Left renal pelvis (tissue), 4 donors: ENCODE measurements around the gene ABTB2. TPM values are rescaled to one million over a fixed set of nuclear protein-coding genes. Genes with fewer than 3 reads are reported as not detected.

ENCODE experiments used
- DNase-seq, 4 donors: peaks; one replicate each; pipeline ENCODE4 v3.0.0-alpha.2; 2013; ENCODE audit warnings: low read depth in 4 of 4, low spot score in 3 of 4
- polyA plus RNA-seq, 4 donors: library from polyadenylated mRNA; unstranded; fragments of 120-200 nt; gene quantifications; one replicate each; pipeline ENCODE4 v1.2.1, GENCODE V29; 2013; ENCODE audit not compliant: insufficient read length in 4 of 4

Gene ABTB2
- polyA plus RNA-seq, 4 donors = 4.4 to 13.9 (median 7.6) TPM

DNA sequence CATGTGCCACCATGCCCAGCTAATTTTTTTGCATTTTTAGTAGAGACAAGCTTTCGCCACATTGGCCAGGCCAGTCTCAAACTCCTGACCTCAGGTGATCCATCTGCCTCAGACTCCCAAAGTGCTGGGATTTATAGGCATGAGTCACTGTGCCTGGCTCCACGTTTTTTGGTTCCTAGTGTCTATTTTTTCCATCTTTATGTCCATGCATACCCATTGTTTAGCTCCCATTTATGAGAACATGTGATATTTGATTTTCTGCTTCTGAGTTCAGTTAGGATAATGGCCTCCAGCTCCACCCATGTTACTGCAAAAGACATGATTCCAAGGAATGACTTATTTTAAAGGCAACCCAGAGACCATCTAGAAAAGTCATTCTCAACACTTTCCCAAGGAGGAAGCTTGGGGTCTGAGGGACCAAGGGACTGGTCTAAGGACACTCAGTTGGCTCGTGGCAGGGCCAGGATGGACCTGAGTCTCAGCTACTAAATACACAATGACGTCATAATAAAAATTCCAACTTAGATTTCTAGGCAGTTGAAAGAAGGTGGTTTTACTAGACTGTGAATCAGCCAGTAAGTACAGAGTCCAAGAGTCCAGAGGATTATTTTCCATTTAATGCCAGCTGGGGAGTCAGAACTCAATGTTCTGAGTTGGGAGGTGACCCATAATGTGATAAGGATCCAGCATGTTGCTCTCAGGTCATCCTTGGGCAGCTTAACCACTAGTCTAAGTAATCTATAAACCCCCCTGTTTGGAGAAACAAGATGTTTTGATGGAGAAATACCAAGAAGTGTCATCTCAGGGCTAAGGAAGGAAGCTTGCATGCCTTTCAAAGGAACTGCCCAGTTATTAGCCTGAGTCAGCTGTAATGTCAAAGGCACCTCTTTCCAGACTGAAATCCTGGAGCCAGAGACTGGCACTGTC, 39.4 kb downstream of the ABTB2 start:
- no peak for DNase-seq

DNA sequence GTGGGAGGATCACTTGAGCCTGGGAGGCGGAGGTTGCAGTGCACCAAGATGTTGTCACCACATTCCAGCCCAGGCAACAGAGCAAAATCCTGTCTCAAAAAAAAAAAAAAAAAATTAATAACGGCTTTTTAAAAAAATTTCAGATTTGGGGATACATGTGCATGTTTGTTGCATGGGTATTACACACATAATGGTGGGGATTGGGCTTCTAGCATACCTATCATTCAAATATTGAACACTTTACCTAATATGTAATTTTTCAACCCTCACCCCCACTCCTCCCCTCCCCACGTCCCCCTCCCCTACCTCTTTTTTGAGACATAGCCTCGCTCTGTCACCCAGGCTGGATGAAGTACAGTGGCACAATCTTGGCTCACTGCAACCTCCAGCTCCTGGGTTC, 40.1 kb downstream of the ABTB2 start:
- DNase-seq = no peak

GRCh38 chr11:34317036-34317360, 40.8 kb downstream of the ABTB2 start:
- no peak for DNase-seq

- DNase-seq = no peak
These were observed 41.3 kb downstream of the ABTB2 start for GRCh38 chr11:34316347-34317035.

DNA sequence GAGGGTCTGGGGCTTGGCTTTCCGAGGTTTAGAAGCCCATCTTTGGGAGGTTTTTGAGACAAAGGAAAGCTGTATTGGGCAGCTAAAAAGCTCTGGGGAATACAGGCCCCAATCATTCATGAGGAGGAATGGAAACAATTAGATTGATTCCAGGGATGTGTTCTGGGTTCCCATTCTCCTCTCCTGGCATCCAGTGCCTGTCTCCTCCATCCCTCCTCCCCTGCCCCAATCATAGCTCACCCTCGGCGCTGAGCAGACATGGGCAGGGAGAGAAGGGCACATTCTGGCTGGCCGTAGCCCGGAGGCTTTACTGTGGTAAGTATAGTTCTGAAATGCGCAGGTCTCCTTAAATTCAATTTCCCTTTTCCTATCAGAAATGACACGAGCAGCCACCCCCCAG, 42.4 kb downstream of the ABTB2 start:
- DNase-seq = no peak

GRCh38 chr11:34314936-34315335, 42.9 kb downstream of the ABTB2 start:
- no peak for DNase-seq

DNA sequence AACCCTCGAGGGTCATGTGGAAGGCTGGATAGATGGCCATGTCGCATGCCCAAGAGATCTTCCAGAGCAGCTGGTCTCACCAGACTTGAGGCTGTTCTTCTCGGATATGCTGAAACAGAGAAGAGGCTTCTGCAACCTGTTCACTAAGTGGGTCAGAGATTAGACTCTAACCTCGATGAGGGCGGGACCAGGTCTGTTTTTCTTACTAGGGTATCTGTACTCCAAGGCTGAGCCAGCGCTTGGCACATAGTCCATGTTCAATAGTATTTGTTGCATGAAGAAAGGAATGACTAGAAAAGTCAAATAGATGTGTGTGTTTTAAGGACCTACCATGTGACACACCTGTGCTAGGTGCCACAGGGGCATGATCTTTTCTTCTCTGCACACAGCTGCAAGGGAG, 43.6 kb downstream of the ABTB2 start:
- no peak for DNase-seq

GRCh38 chr11:34313099-34313517, 44.7 kb downstream of the ABTB2 start:
- no peak for DNase-seq

- DNase-seq = no peak
These were observed 46.7 kb downstream of the ABTB2 start for GRCh38 chr11:34311126-34311525.

GRCh38 chr11:34309965-34310364, 47.8 kb downstream of the ABTB2 start:
- no peak for DNase-seq

- no peak for DNase-seq
These were observed 48.8 kb downstream of the ABTB2 start for GRCh38 chr11:34308913-34309585.

DNA sequence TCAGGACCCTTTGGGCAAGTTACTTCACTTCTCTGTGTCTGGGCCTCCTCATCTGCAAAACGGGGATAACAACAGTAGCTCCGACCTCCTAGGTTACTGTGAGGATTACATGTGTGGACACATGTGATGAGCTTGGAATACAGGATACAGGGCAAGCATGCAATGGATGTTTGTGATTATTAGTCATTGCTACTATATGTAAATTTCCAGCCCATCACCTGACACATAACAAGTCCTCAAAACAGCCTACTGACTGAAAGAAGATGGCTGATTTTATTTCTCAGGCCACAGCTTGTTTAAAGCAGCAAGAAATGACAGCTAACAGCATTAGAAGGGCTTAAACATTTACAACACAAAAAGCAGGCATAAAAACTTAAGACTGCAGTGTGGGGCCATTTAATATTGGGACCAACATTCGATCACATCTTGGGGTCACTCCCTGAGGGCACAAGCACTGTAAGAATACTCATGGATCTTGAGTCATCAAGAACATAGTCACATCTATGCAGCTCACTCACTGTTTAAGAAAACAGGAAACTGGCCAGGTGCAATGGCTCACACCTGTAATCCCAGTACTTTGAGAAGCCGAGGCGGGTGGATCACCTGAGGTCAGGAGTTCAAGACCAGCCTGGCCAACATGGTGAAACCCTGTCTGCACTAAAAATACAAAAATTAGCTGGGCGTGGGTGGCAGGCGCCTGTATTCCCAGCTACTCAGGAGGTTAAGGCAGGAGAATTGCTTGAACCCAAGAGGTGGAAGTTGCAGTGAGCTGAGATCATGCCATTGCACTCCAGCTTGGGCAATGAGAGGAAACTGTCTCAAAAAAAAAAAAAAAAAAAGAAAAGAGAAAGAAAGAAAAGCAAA, 49.5 kb downstream of the ABTB2 start:
- no peak for DNase-seq

GRCh38 chr11:34305780-34306179, 52.0 kb downstream of the ABTB2 start:
- no peak for DNase-seq

- DNase-seq = no peak
These were observed 52.6 kb downstream of the ABTB2 start for GRCh38 chr11:34305193-34305592.

DNA sequence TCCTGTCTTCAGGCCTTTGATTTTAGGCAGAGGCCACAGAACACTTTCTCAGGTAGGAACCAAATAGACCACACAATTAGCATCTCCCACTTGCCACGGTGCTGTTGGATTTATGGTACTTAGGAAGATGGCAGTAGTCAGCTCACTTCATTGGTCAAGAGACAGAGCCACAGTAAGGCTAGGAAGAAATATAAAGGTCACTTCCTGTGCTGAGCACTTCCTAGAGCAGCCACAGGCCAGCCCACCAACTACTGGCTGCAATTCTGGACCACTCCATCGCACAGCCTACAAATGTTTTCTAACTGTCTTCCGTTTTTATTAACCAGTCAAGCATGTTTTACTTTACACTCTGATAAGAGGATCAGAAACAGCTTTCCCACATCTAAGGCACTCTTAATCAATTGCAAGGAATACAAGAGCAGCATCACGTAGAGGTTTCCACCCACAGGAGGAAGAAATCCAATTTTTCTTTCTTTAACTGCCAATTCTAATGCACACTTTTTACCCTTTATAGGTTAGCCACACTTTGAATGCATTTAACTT, 54.7 kb downstream of the ABTB2 start:
- DNase-seq = no peak

- DNase-seq = no peak
These were observed 55.5 kb downstream of the ABTB2 start for GRCh38 chr11:34302046-34302921.

DNA sequence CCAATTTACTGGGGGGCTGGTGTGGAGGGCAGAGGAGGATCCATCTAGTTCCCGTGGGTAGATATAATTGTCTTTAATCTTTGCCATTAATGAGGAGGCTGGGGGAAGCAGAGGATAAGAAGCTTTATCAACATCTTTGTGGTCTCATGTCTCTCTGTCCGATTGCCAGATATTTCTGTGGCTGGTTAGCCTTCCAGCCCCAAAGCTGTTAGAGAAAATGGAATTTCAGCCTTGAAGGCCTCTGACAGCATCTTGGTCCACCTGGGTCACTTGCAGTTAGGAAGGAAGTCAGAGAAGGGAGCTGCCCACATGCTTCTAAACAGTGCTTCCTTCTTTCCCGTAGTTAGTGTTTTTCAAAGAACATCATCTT, 56.9 kb downstream of the ABTB2 start:
- no peak for DNase-seq

DNA sequence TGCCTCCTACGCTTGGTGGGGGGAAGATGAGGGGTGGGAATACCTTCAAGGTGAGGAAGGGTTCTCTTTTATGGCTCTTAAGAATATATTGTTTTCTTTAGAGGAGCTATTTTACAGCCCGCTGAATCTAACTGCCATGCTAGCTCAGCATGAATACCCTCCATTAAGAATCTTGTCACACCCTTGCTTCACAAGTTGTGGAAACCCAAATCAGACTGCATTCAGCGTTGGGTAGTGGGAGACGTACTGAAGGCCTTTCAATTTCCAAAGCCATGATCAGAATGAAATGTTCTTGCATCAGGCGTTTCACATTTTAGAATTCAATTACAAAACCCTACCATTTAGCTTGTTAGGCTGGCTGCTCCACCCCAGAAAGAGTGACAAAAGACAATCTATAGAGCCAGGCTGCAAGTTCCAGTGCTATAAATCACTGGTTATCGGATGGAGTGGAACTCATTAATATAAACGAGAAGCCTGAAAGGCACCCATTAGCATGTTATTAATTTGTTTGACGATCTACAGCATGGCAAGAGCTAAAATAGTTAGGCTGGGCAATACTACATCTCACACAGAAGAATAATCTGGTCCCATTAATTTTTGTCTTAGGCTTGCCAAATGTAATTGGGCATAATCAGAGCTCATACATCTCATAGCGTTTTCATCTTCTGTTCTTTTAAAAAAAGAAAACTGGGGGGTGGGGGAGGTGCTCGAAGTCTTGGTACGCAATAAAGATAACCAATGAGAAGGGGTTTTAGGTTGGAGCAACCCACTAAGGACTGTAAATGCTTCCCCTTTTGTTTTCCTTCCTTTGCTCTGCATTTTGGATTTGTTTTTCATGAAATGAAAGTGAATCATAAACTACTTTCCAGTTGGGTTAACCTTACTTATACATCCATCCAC, 57.5 kb downstream of the ABTB2 start:
- DNase-seq = no peak
